GM19035 (cell line): ENCODE measurements around the gene PRR13.
"Not testable (repeated sequence)": the region's sequence is repeated elsewhere in the genome, so short reads cannot be mapped to it uniquely, and the experiment has no call there.

Experiments
- ATAC-seq: cut with Tn5 transposase; IDR thresholded peaks from one replicate; pipeline ENCODE4 v1.9.1; 2021; ENCODE audit not compliant: unreplicated experiment

Gene PRR13

DNA sequence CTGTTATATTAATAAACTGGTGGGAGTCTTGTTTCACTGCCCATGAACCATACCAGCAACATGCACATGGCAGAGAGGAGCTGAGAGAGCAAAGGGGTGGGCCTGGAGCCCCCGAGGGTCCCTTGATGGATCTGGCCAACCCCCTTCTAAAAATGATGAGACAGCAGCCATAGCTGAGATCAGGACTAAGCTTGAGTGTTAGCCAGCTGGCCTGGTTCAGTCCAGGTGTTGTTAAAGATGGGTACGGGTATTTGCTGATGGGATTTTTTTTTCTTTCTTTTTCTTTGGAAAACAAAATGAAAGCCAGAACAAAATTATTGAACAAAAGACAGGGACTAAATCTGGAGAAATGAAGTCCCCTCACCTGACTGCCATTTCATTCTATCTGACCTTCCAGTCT, 26.3 kb downstream of the PRR13 start:
- no peak for ATAC-seq

DNA sequence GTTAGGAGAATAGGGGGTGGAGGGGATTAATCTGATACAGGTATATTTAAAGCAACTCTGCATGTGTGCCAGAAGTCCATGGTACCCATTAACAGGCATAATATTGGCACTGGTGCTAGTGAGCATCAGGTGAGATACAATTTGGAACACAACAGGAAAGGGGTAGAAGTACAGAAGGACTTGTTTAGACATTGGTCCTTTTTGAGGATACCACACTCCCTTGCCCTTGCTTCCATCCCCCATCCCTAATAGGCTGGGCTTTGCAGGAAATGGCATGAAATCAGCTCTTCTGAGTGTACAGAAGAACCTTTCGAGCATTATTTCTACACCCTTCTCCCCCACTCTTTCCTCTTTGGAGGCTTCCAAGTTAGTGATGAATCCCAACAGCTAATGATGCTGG, 26.7 kb downstream of the PRR13 start:
- ATAC-seq, result no peak

DNA sequence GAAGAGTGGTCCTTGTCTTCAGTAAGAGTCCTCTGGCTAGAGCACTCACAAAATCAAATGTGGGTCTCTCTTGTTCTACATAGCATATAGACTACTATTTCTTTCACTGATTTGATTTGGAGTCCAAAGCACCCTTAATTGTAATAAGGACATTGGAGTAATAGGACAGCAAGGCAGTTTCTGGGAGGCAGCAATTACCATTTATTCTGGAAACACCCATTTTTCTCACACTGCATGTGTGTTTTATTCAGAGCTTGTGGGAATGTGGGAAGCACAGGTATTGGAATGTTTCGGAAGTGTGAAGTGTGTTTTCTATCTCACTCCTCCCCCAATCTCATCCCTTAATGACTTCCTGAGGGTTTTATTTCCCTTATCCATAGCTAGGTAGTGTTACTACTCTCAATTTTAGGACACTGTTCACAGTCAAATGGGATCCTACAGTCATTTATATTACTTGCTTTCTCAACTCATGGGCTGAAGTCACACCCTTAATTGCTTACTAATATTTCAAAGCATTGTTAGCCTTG, 30.6 kb downstream of the PRR13 start:
- ATAC-seq, result no peak

DNA sequence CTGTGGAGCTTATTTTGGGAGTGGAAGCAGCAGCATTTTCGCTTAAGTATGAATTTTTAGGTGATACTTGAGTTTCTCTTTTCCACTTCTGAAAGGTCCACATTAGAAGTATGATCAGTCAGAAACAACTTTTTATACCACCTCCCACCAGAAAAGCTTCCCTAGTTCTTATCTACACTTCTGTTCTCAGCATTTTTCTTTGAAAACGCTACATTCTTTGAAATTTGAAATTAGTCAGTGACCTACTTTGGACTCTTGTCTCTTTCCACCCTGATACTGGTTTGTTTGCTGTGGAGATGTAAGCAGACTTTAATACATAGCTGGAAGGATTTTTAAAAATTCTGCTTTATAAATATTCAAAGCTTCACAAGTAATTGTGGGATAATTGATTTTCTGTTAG, 32.5 kb downstream of the PRR13 start:
- no peak for ATAC-seq

DNA sequence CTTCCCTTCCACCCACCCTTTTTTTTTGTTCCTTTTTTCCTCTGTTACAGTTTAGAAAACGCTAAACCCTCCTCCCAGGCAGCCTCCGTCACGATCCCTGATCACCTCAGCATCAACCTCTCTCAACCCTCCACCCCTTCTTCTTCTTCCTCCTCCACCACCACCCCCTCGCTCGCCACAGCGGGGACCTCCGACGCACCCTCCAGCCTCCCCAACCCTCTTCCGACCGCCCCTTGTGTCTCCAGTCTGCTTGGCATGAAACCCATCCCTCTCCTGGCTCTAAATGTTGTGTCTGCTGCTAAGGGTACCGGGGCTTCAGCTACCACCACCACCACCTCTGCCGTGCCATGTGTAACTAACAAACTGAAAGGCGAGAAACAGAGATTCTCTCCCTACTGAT, 33.3 kb downstream of the PRR13 start:
- no peak for ATAC-seq

DNA sequence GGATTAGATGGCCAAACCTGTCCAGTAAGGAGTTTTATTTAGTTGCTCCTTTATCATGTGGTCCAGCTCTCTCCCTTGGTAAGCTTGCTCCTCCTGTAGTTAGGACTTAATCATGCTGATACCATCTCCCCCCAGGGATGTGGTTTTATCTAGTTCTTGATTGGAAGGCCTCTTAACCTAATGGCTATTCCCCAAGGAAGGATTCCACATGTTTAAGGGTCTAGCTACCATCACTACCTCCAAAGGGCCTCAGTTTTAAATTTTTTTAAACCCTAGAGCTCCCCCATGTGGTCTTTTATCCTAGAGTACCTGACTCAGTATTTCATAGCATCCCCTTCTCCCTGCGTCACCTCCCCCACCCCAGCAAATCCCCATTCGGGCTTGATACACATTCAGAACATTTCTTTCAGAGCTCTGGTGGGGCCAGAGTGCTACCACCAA, 35.3 kb downstream of the PRR13 start:
- no peak for ATAC-seq

DNA sequence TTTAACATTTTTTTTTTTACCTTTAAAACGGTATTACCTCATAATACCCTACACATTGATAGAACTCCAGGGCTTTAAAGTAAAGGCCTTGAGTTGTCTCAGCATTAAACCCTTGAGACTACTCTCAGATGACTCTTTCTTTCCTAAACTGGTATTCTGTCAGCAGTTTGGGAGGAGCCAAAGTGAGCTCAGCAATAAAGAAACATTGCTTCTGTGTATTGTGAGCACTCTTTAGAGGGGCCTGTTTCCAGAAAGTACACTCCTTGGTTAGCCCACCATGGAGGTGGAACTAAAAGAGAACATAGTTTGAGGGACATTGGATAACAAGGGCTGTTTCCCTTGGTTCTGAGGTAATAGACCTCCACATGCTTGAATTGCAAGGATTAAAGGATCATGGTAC, 37.3 kb downstream of the PRR13 start:
- no peak for ATAC-seq

DNA sequence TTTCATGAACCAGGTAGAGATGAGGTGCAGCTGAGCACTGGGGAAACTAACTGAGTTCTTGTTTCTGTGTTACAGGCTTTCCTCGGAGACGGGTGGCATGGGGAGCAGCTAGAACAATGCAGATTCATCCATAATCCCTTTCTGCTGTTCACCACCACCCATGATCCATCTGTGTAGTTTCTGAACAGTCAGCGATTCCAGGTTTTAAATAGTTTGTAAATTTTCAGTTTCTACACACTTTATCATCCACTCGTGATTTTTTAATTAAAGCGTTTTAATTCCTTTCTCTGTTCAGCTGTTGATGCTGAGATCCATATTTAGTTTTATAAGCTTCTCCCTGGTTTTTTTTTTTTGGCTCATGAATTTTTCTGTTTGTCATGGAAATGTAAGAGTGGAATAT, 37.8 kb downstream of the PRR13 start:
- ATAC-seq, result no peak

DNA sequence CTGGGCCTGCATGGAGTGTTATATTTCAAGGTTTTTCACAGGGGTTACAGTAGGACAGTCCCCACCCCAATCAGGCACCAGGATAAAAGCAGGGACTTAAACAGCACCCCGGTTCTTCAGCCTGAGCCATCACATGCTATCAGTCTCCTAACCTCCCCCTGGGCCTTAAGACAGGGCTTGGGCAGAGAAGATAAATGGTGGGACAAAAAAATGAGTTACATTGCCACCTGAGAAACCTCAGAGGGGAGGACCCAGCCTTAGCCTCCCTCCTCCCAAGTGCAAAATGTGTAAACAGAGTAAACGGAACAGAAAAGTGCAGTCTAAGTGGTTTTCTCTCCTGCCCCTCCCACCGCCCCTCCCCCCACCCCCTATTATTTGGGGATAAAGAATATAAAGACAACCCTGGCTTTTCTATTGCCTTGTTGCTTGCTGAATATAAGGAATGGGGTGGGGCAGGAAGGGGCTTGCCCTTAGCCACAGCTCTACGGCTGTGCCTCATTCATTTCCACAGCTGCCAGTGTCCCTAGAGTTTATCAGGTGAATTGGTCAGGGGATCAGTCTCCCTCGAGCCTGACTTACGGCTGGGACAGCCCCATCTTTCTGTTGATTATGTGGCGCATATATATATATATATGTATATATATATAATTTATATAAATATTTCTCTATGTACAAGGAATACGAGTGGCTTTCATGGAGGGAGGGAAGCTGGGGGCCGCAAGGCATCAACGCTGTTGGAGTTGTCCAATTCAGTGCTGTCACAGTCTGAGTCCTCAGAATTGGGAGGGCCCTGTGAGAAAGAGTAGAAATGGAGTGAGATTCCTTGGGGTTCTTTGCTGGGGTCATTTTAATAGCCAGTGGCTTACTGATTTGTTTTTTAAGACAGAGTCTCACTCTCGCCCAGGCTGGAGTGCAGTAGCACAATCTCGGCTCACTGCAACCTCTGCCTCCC, 39.2 kb downstream of the PRR13 start:
- no peak for ATAC-seq

DNA sequence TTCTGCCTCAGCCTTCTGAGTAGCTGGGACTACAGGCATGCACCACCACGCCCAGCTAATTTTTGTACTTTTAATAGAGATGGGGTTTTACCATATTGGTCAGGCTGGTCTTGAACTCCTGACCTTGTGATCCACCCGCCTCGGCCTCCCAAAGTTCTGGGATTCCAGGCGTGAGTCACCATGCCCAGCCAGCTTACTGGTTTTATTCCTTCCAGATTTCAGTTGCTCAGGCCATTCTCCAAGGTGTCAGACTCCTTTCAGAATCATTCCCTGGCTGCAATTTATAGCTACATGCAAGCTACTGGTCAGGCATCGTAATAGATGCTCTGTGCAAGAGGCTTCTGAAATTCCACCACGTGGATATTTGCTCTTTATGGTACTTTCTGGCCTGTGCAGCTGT, 39.9 kb downstream of the PRR13 start:
- not testable (repeated sequence) for ATAC-seq

DNA sequence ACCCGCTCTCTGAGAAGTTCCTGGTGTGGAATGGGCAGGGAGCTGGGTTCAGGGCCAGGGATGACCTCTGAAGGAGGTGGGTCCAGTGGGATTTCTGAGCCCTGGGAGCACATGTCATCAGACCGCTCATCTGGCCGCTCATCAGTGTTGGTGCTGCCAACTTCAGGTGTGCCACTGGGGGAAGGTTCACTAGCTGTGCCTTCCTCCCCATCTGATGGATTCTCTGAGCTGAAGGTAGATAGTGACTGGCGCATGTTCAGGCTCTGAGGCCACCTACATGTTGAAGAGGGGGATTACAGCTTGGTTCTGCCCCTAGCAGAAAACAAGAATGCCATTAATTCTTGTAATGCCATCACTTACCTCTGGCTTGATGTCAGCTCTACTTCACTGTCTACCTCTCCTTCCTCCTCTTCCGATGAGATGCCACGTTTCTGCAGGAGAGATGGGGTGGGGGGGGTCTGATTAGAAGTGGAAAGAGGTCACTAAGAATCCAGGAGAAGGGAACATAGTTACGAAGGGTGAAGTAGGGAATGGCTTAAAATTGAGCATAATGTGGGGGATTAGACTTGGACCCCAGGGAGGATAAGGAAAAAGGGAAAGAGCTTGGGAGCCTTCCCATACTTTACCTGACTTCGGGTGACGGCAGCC, 40.5 kb downstream of the PRR13 start:
- ATAC-seq, result no peak

DNA sequence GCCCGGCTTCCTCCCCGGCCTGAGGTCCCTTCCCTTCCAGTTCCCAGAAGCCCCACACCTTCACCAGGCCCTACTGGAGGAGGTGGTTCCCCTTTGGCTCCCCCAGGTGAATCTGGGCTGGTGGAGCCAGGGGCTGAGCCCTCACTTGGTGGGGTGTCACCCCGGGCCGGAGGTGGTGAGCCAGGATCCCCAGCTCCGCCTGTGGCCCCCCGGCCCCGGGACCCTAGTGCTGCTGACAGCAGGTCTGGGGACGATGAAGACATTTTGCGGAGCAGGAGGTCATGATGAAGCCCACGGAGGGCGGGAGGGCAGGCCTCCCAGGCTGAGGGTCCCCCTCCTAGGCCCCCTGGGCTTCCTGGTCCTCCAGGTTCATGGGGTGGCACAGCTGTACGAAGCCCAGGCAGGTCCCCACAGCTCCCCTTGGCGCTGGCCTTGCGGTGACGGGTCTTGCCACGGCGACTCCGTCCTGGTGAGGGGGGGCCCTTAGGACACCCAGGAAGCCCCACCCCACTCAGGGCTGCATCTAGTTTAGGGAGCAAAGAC, 41.2 kb downstream of the PRR13 start:
- ATAC-seq, result no peak

DNA sequence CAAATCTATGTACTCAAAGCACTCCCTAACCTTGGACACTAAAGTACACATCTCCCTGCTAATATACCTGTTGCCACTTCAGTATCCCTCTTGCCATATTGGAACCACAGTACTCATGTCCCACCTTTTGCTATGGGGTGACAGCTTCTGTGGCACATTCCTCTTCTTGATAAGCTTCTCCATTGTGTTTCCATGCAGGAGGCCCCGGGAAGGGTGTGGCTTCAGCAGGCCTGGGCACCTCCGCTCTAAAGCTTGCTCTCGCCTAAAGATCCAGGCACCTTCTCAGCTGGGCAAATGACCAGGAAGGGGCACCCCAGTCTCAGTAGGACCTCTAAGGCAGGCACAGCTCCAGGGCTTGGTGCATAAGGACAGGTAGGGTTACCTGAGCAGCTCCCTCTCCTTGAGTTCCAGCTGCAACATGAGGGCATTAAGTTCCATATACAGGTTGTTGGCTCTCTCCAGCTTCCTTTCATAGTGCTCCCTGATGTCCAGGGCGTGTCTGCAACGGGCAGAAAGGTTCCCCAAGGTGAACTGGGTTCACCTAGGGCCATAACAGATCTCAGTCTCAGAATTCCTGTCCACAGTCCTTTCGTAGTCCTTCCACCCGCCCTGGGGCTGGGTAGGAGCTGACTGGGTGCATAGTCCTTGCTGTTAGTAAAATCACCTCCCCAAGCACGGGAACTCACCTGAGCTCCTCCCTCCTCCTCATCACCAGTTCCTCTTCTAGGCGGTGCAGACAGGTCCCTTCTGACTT, 41.9 kb downstream of the PRR13 start:
- no peak for ATAC-seq

DNA sequence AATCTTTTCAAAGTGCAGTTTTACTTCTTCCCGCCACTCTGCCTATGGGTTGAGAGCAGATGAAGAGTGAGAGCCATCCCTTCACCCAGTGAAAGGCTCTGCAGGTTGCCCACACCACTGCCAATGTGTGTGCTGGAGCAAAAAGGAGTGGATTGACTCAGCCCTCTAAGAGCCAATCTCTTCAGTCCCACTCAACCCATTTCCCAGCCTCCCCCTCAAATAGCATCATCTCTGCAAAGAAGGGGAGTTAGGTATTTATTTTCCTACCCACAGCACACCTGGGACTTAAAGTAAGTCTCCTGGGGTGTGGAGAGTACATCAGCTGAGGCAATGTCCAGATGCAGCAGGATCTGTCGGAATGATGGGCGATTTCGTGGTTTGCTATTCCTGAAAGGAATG, 42.4 kb downstream of the PRR13 start:
- ATAC-seq, result no peak

DNA sequence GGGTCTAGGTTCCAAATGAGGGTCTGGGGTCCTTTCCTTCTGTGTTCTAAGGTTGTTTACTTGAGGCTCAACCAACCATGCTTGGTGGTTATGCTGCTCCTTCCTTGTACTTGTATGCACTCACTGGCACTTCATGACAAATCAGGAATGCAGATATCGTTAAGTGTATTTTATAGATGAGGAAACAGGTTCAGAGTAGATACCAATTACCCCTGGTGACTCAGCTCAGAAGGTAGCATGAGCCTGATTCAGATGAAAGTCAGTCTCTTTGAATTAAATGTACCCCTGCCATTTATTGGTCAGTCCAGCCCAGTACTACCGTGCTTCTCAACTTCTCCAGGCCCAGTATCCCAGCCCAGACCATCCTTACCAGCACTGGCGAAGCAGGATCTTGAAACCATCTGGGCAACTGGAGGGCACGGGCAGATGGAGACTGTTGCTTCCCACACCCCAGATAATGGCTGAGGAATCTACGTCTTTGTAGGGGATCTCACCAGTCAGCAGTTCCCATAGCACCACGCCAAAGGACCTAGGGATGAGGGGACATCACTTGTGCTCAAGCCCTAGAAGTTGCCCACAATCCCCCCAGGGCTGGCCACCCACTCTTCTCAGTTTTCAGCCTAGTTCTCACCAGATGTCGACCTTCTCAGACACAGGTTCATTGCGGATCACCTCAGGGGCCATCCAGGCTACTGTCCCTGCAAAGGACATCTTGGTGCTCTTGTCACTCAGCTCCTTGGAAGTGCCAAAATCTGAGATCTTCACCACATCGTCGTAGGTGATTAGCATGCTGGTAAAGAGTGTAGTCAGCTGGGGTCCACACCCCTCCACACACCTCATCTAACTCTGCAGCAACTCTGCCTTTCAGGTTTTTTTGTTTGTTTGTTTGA, 43.4 kb downstream of the PRR13 start:
- no peak for ATAC-seq

DNA sequence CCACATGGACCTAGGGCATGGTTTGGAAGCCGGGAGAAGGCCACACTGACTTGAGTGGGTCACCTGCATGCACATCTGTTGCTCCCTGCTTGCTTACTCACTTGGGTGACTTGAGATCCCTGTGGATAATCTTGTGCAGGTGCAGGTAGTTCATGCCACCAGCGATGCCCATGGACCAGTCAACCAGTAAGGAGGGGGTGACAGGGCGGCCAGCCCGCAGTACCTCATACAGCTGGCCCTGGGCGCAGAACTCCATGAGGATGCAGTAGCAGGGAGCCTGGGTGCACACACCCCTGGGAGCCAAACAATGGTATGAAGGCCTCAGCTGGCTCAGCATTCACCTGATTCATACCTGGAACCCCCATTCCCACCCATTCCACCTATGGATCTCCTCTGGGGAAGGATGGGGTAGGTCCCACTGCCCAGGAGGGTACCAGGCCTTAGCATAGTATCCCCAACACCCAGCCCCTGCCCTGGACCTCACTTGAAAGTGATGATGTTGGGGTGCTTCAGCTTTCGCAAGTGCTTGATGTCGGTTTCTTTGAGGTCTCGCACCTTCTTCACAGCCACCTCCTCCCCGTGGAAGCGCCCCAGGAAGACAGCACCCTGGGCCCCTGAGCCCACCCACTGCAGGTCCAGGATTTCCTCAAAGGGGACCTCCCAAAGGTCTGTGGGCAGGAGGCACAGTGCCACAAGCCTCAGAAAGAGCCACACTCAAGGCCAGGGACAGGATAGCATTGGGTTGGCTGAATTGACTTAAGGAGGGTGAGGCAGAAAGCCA, 44.6 kb downstream of the PRR13 start:
- ATAC-seq, result no peak

DNA sequence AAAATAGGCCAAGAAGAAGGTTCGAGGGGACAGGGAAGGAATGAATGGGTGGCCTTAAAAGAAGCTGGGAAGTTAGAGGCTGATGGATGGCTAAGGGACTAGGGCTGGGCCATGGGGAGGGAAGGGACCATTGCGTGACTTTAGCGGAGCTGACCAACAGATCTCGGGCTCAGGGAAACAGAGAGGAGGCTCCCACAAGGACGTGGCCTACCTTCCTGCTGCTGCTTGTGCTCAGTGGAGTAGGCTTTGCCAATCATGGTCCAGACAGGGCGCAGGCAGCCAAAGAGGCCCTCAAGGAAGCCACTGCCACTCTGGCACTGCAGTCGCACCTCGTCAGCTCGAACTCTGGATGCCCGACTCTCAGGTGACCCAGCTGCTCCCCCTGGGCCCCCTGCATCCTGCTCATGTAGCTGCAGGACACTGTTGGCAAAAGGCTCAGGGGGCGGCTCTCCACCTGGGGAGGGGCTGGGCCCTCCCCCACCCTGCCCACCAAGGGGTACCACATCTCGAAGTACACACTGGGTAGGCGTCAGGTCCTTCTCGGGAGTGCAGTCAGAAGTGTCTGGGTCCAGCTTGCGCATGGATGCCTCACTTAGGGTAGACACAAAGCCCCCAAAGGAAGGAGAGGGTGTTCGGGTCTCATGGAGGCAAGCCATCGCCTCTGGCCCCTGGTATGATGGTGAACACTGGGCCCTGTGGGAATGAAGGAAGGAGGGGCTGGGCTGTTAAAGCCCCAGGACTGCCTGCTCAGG, 45.4 kb downstream of the PRR13 start:
- ATAC-seq, result no peak

DNA sequence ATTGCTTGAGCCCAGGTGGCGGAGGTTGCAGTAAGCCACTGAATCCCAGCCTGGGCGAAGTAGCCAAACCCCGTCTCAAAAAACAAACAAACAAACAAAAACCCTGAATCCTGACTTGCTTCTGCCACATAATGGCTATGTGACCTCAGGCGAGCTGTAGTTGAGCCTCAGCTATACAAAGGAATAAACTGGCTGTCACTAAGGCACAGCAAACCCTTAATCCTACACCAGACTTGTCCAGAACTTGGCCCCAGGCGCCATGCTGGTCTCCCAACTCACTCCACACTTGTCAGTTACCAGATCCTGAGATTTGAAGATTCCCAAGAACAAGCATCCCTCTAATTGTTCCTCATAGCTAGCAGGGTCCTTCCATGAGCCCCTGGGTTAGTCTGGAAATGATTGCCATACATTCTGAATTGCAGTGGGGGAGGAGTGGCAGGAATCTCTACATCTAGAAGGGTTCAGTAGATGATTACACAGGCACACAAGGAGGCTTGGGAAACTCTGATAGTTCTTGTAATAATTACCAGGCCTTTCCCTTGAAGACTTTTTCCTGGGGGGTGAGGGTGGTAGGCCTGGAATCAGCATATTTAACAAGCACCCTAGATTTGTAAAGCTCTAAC, 47.8 kb downstream of the PRR13 start:
- no peak for ATAC-seq
